Testis (tissue), 3 donors: ENCODE results near the gene ERC2. TPM values are rescaled to one million over a fixed set of nuclear protein-coding genes. Genes with fewer than 3 reads are reported as not detected.

Source experiments
- DNase-seq: peaks from one replicate; pipeline ENCODE4 v3.0.0-alpha.2; 2019
- H3K27ac ChIP-seq, 2 donors: fragments of 200-600 bp; sonication (generic); one replicate each; pipeline ENCODE4 v1.5.1; 2019
- H3K27me3 ChIP-seq: fragments of 200-600 bp; sonication (generic); one replicate; pipeline ENCODE4 v1.5.1; 2019
- H3K36me3 ChIP-seq: fragments of 200-600 bp; sonication (generic); one replicate; pipeline ENCODE4 v1.5.1; 2017; ENCODE audit warnings: low read depth; ENCODE audit errors: missing control alignments
- H3K4me1 ChIP-seq: fragments of 200-600 bp; sonication (generic); one replicate; pipeline ENCODE4 v1.5.1; 2019
- H3K4me3 ChIP-seq, 2 donors: fragments of 200-600 bp; sonication (generic); one replicate each; pipeline ENCODE4 v1.5.1; 2017 to 2019
- H3K9me3 ChIP-seq: fragments of 200-600 bp; sonication (generic); one replicate; pipeline ENCODE4 v1.5.1; 2017
- CTCF ChIP-seq, 3 experiments: fragments of 450-650 bp in 2 of 3; fragments of 200-600 bp in 1 of 3; sonication (generic) in 1 of 3; IDR thresholded peaks; one replicate each; pipeline ENCODE4 v1.5.1; 2016 to 2019; ENCODE audit warnings: antibody characterized with exemption in 3 of 3, mild to moderate bottlenecking in 2 of 3, moderate library complexity in 1 of 3
- POLR2A ChIP-seq: fragments of 450-650 bp; IDR thresholded peaks from one replicate; pipeline ENCODE4 v1.6.1; 2017; ENCODE audit warnings: antibody characterized with exemption, mild to moderate bottlenecking, moderate library complexity
- WGBS, 2 donors: methylation state at CpG; one replicate each; pipeline ENCODE4 v1.1.5; 2018; 5-methylcytosine and 5-hydroxymethylcytosine counted together
- intact Hi-C: fragments of 100-400 bp; cut with DNase I; formaldehyde crosslinking; loops from one replicate; pipeline ENCODE4 v1.15.1; 2023; ENCODE audit warnings: low total_unique reads
- polyA plus RNA-seq: library from polyadenylated mRNA; stranded (reverse); fragments of 350-450 nt; fragmentation: Illumina TruSeq; extraction: RNeasy Lipid Tissue Mini Kit (QIAGEN cat#74804); gene quantifications from one replicate; pipeline ENCODE4 v1.2.3, GENCODE V29; 2014; ENCODE audit warnings: low read depth, low replicate concordance; ENCODE audit not compliant: insufficient read depth
- total RNA-seq, 2 donors: library from RNA; depleted of rRNA; stranded (reverse); fragments of >200 nt; gene quantifications; one replicate each; pipeline ENCODE4 v1.2.3, GENCODE V29; 2016

ERC2 gene
- total and polyA plus RNA-seq, 3 donors from 2014 or later = 1.9 to 6.1 (median 5.9) TPM

- H3K27me3 ChIP-seq = no peaks in the 10 kb centered on the region
- intact Hi-C loops = no loop called here
- 91 to 93% methylated on average over 9 of the region's 9 CpGs for WGBS, 2 donors
- no peak for DNase-seq
- H3K4me3 ChIP-seq = no peak overlapping the region
- H3K9me3 ChIP-seq = no peaks in the 10 kb centered on the region
- no peak overlapping the region for H3K27ac ChIP-seq
- H3K36me3 ChIP-seq = no peaks in the 10 kb centered on the region
- no peaks in the 10 kb centered on the region for H3K4me1 ChIP-seq
- TF ChIP-seq POLR2A (no peak), CTCF (IDR thresholded peaks at IDR 0.05) (no peak)
These were observed 898.0 kb downstream of the ERC2 start for GRCh38 chr3:55570271-55570711.

- Histone ChIP-seq H3K36me3 (no peaks in the 10 kb centered on the region), H3K27me3 (no peaks in the 10 kb centered on the region), H3K27ac (no peak overlapping the region), H3K4me3 (no peak overlapping the region), H3K9me3 (no peaks in the 10 kb centered on the region), H3K4me1 (no peaks in the 10 kb centered on the region)
- DNase-seq = no peak
- TF ChIP-seq POLR2A = no peak
- no peak for TF ChIP-seq CTCF (IDR thresholded peaks at IDR 0.05)
- intact Hi-C loops = no loop called here
- WGBS, 2 donors = 72 to 80% methylated on average over 10 of the region's 10 CpGs
These were observed 899.2 kb downstream of the ERC2 start for GRCh38 chr3:55569033-55569599.

- TF ChIP-seq POLR2A (no peak), CTCF (IDR thresholded peaks at IDR 0.05) (no peak)
- Histone ChIP-seq H3K4me3 (no peak overlapping the region), H3K27ac (no peak overlapping the region), H3K9me3 (no peaks in the 10 kb centered on the region), H3K4me1 (no peaks in the 10 kb centered on the region), H3K27me3 (no peaks in the 10 kb centered on the region), H3K36me3 (no peaks in the 10 kb centered on the region)
- 82 to 89% methylated on average over 3 of the region's 3 CpGs for WGBS, 2 donors
- DNase-seq = no peak
- intact Hi-C loops = no loop called here
These were observed 900.7 kb downstream of the ERC2 start for GRCh38 chr3:55567615-55568014.

GRCh38 chr3:55567121-55567520 is 901.1 kb downstream of the ERC2 start:
- TF ChIP-seq CTCF (IDR thresholded peaks at IDR 0.05) (no peak), POLR2A (no peak)
- no peaks in the 10 kb centered on the region for H3K4me1 ChIP-seq
- no peaks in the 10 kb centered on the region for H3K36me3 ChIP-seq
- no peaks in the 10 kb centered on the region for H3K27me3 ChIP-seq
- no peak overlapping the region for H3K27ac ChIP-seq
- WGBS, 2 donors = 94 to 100% methylated on average over 1 of the region's 1 CpG
- intact Hi-C loops = no loop called here
- H3K4me3 ChIP-seq = no peak overlapping the region
- DNase-seq = no peak
- H3K9me3 ChIP-seq = no peaks in the 10 kb centered on the region

- no peaks in the 10 kb centered on the region for H3K27me3 ChIP-seq
- intact Hi-C loops = no loop called here
- no peaks in the 10 kb centered on the region for H3K36me3 ChIP-seq
- no peak for DNase-seq
- WGBS, 2 donors = 80 to 81% methylated on average over 3 of the region's 3 CpGs
- H3K27ac ChIP-seq = no peak overlapping the region
- TF ChIP-seq POLR2A (no peak), CTCF (IDR thresholded peaks at IDR 0.05) (no peak)
- H3K4me1 ChIP-seq = no peaks in the 10 kb centered on the region
- H3K9me3 ChIP-seq = no peaks in the 10 kb centered on the region
- no peak overlapping the region for H3K4me3 ChIP-seq
These were observed 902.7 kb downstream of the ERC2 start for GRCh38 chr3:55565521-55565920.
